Measurements from ENCODE around the gene RBM38.
"Not testable (repeated sequence)": the region's sequence is repeated elsewhere in the genome, so short reads cannot be mapped to it uniquely, and the experiment has no call there.

The RBM38 gene

DNA sequence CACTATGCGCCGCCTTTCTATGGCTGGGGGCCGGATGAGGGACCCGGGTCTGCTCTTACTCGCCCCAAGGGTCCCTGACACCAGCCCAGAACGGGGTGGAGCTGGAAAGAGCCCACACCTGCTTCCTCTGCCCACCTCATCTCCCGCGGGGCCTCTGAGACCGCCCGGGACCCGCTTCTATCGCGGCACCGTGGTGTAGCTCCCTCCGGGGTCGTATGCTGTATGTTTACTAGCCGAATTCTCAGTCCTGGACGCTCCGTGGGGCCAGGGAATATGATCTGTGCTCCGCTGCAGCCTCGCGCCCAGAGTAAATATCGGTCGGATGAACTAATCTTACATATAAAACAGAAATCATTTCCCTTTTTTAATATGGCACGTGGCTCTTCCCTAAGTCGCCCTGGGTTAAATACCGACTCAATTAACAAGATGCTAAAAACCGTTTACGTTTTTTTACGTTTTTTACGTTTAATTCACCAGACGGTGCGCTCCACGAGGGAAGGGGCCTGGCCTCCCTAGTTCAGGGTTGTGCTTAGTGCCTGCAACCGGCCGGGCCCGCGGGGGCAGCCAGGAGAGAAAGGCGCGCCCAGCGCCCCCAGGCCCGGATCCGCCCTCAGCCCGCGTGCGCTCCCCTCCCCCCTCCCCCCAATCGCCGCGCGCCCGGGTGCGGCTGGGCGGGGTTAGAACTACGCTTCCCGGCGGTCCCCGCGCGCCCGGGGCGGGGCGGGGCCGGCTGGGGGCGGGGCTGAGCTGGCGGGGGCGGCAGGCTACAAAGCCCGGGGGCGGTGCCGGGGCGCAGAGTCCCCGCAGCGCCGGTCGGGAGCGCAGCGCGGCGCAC lies at the start of gene RBM38:
Gene RBM38, plus strand, starts transcription at position 793 of the 835 bp plus-strand sequence. CDS start 186 bp downstream, outside the sequence.
- peak; percentile 67 for DNase-seq

DNA sequence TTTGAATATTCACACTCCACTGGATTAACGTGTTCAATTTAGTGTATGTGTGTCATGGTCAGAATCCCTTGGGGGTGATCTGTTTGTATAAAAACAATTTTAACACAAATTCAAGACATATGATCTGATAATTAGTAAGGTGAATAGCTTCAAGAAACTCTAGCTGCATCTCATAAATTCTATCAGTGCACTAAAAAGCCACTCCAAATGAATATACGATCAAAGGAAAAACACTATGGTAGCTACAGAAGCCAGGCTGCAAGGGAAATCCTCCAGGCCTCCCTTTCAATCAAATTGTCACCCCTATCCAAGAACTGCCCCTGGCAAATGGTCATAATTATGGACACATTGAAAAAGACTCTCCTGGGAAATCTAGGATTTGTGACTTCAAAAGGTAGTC lies 49.5 kb upstream of the RBM38 start:
- no peak for DNase-seq

DNA sequence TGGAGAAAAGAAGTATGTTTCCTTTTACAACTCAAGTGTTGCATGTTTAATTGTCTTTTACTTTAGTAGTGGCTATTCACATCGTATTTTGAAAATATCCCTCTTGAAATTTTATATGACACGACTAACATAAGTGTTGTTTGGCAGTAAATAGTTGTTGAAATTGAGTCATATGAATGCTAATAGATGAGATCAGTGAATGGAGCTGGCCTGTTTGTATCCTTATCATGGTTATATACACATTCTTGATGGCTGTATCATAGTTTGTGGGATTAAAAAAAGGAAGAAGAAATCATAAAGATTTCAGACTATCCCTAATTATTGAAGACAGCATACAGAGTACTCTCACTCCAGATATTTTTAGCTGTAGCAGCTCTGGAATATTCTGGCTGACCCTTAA lies 48.4 kb upstream of the RBM38 start:
- no peak for DNase-seq

DNA sequence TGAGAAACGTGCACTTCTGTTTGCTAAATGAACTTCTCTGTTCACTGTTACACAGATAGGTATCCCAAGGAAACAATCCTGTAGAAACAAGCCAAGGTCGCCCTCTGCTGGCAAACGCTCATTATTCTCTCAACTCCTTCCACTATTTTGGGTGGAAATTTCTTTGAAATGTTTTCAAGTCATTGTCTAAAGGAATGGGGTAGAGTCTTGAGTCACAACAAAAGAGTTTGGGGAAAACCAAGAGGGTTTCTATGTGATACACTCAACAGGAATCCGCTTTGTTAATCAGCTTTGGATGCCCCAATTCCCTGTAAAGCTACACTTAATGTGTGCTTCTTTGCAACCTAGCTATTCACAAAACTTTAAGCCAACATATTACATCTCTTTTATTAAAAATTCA lies 44.7 kb upstream of the RBM38 start:
- peak; percentile 69 for DNase-seq

DNA sequence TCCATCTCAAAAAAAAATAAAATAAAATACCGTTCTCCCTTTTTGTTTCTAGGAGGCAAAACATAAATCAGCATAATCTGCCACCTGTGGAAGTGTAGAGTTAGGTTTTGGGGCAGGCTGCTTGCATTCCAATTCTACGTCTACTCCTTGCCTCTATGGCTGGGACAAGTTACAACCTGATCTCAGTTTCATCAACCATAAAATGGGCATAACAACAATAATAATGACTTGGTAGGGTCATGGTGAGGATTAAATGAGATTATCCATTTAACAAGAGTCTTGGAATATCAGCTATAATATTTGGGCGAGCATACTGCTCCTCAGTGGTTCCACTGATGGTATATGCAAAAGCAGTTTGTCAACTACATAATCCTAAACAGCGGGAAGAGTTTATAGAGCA lies 43.8 kb upstream of the RBM38 start:
- DNase-seq: no peak

DNA sequence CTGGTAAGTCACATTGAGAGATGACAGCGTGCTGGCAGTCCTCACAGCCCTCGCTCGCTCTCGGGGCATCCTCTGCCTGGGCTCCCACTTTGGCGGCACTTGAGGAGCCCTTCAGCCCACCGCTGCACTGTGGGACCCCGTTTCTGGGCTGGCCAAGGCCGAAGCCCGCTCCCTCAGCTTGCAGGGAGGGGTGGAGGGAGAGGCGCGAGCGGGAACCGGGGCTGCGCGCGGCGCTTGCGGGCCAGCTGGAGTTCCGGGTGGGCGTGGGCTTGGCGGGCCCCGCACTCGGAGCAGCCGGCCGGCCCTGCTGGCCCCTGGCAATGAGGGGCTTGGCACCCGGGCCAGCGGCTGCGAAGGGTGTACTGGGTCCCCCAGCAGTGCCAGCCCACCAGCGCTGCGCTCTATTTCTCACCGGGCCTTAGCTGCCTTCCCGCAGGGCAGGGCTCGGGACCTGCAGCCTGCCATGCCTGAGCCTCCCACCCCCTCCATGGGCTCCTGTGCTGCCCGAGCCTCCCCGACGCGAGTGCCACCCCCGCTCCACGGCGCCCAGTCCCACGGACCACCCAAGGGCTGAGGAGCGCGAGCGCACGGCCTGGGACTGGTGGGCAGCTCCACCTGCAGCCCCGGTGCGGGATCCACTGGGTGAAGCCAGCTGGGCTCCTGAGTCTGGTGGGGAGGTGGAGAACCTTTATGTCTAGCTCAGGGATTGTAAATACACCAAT lies 42.8 kb upstream of the RBM38 start:
- DNase-seq: not testable (repeated sequence)

DNA sequence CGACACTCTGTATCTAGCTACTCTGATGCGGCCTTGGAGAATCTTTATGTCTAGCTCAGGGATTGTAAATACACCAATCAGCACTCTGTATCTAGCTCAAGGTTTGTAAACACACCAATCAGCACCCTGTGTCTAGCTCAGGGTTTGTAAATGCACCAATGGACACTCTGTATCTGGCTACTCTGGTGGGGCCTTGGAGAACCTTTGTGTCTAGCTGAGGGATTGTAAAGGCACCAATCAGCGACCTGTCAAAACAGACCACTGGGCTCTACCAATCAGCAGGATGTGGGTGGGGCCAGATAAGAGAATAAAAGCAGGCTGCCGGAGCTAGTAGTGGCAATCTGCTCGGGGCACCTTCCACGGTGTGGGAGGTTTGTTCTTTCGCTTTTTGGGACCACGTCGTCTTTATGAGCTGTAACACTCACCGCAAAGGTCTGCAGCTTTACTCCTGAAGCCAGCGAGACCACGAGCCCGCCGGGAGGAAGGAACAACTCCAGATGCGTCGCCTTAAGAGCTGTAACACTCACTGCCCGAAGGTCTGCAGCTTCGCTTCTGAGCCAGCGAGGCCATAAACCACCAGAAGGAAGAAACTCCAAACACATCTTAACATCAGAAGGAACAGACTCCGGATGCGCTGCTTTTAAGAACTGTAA lies 42.1 kb upstream of the RBM38 start:
- not testable (repeated sequence) for DNase-seq

DNA sequence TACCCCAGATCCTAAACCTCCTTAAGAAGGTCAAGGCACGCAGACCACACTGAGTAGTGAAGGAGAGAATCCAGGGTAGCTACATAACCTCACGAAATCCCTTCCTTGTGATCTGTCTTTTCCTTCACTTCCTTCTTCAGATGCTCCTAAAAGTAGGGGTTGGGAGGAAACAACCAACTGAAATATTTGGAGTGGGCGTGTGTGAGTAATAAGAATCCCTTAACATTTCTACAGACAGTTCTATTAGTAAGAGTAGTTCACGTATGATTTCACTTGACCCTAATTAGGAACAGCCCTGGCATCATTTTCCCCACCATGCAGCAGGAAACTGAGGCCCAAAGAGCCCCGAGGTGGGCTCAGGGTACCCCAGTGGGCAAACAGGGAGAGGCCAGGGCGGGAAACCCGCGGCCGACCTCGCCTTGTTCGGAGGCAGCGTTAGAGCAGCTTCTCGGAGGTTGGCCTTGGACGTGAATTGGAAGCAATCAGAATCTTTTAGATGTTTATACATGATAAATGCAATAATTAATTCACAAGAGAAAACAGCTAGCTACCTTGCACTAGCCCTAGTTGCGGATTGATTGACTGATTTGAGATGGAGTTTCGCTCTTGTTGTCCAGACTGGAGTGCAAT lies 41.0 kb upstream of the RBM38 start:
- peak; percentile 22 for DNase-seq

DNA sequence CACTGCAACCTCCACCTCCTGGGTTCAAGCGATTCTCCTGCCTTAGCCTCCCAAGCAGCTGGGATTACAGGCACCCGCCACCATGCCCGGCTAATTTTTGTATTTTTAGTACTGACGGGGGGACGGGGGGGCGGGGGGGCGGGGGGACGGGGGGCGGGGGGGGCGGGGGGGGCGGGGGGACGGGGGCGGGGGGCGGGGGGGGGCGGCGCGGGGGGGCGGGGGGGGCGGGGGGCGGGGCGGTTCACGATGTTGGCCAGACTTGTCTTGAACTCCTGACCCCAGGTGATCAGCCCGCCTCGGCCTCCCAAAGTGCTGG lies 40.5 kb upstream of the RBM38 start:
- not testable (repeated sequence) for DNase-seq

DNA sequence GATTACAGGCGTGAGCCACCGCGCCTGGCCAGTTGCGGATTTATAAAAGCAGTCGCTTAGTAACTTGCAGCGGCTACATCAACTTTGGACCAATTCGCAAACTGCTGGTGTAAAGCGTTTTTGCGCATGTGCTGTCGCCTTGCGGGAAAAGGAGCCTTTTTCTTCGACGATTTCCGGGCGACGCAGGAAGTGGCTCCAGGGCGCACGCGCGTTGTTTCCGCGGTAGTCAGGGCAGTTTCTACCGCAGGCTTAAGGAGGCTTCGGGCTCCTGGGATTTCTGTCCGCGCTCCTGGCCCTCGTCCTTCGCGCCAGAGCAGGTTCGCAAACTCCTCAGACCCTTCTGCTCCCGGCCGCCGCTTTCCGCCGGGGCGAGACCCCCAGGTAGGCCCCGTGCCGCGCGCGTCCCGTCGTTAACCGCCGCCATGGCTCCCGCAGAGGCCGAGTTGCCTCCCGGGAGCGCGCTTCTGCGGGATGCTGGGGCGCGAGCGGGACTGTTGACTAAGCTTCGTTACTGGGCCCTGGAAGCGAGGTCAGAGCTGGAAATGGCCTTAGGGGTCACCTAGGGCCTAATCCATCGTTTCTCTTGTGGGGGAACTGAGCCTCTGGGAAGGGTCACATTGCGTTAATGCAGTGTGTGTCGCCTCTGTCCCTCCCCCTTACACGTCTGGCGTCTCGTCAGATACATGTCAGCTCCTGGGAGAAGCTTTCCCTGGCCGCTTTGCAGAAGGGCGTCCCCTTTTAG lies 40.0 kb upstream of the RBM38 start, which contains the start of gene RAE1:
Gene RAE1, plus strand, starts transcription at position 214 of the 742 bp plus-strand sequence. CDS start 2,784 bp downstream, outside the sequence.
- peak; percentile 94 for DNase-seq

DNA sequence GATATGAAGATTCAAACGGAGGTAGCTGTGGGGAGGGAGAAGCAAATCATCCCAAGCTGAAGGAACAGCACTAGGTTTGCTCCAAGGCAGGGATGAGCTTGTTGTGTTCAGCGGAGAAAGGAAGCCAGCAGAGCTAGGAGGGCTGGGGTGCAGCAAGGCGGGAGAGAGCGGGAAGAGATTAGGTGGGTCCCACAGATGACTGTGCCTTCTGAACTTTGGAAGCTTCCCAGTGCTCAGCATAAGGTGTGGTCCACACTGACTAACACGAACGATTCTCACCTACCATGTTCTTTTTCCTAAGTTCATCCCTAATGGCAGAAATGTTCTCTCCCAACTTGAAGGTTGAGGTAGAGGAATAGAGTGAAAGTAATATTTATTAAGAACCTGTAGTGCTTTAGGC lies 38.9 kb upstream of the RBM38 start:
- DNase-seq: no peak

DNA sequence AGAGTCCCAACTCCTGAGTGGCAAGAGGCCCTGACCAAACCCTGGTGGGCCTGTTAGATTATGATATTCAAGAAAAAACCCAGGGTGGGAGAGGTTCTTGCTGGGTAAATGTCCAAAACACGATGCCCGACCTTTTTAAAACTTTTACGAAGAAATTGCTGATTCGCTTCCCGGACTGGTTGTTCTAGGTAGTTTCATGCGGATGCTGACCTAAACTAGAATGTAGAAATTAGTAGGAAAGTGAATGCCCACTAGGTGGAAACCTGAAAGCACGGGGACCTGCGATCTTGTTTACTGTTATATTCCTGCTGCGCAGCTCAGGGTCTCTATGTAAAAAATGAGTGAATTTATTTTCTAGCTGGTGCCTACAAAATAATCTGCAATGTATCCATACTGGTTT lies 37.8 kb upstream of the RBM38 start:
- no peak for DNase-seq

DNA sequence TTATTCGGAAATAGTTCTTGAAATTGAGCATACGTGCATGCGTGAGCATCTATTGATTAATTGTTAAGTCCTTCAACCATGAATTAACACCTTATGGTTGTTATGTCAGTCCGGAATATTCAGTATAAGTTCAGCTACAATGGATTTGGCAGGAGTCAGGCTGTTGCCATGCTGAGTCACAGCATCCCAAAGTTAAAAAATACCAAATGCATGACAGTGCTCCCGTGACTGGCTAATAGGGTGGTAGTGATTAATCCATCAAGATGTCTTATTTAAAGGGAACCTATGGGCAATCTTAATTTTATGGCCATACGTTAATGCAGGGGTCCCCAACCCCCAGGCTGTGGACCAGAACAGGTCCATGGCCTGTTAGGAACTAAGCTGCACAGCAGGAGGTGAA lies 29.7 kb upstream of the RBM38 start:
- no peak for DNase-seq

DNA sequence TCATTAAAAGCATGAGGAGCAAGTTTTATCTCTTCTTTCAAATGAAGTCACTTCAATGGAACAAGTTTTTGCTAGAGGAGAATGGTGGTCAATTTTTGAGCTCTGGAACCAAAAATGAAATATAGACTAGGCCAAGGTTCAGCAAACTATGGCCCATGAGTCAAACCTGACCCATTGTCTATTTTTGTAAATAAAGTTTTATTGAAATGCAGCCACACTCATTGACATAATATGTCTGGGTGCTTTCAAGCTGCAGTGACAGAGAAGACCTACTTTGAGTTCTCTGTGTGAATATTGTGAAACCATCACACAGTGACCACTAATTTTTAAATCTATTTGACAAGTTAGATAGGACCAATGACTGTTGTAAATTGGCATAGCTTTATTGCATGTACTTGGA lies 26.7 kb upstream of the RBM38 start:
- DNase-seq: no peak

DNA sequence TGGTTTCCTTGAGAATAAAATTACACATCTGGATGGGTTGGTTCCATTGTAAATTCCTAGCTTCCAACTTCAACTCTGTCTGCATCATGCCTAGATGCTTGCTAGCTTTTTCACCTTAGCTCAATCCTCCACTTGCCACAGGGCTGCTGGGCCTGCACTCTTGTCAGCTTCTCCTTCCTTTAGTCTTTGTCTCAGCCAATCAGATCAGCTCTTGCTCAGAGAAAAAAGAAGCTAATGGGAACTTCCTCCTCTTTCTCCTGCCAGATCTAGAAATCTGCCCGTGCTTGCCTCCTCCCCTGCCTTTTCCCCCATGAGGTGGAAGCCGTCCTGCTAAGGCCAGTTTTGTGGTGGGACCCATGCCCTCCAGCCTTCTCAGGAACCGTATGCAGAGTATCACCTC lies 21.6 kb upstream of the RBM38 start:
- DNase-seq: no peak

DNA sequence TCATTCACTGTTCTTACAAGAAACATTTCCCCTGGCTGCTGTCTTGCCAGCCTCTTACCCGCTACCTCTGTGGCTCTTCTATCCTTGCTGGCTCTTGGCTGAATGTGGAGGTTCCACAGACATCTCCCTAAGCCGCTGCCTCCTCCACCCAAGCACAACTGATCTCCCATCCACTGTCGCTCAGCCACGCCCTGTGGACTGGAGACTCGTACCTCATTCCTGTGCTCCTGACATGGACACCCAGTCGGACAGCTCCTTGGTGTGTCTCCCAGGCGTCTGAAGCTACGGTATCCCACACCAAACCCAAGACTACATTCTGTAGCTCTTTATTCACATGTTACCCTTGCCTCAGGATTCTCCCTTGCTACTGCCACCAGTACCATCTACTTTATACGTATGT lies 20.9 kb upstream of the RBM38 start:
- no peak for DNase-seq

DNA sequence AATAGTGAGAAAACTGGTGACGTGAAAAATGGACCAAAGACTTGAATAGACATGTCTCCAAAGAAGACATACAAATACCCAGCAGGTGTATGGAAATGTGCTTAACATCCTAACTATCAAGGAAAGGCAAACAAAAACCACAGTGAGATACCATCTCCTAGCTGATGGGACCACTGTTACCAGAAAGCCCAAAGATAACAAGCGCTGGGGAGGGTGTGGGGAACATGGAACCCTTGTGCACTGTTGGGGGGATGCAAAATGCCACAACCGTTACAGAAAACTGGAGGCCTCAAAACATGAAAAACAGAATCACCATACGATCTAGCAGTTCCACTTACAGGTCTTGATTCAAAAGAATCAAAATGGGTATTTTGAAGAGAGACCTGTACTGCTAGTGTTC lies 19.8 kb upstream of the RBM38 start:
- no peak for DNase-seq

DNA sequence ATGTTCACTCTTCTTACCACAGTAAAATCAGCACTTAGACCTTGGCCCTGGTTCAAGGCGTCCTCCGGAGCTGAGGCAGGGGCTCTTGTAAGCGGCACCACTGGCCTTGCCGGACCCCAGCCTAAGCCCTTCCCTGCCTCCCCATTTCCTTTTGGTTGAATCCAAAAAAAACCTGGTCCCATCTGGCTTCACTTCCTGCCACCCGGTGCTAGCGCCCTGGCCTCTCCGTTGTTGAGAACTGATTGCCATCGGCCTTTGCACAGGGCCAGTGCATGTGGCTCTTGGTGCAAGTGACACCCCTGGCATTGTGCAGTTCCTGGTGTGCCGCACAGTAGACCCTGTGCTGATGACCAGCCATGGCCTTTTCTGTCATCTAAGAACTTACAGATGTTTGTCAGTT lies 19.0 kb upstream of the RBM38 start:
- no peak for DNase-seq

DNA sequence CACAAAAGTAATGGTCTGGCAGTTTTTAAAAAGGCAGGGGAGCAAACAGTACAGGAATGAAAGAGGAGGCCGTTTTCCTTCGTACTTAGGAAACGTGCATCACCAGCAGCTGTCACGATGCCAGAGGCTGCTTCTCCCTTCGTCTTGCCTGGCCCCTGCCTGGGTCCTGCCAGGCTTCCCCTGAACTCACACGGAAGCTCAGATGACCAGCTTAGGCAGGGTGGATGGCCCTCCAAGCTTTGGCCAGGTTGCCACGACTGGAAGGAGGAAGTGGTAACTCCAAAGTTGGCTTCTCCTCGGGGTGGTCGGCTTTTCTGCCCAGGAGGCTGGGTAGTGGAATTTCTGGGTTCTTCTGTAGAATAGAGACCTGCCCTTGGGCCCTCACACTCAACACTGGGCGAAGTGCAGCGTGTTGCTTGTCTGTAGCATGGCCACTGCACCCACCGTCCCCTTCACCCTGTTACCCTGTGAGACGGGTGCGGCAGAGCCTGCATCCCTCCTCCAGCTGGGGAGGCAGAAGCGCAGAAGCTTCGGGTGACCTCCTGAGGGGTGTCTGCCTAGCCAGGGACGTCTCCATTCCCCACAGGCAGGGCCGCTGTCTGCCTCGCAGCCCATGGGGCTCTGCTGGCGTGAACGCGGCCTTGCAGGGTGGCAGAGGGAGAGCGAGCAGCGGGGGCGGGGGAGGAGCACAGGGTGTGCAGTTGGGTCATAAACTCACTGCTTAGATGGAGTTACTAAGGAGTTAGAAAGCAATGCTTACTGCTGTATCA lies 18.4 kb upstream of the RBM38 start:
- no peak for DNase-seq

DNA sequence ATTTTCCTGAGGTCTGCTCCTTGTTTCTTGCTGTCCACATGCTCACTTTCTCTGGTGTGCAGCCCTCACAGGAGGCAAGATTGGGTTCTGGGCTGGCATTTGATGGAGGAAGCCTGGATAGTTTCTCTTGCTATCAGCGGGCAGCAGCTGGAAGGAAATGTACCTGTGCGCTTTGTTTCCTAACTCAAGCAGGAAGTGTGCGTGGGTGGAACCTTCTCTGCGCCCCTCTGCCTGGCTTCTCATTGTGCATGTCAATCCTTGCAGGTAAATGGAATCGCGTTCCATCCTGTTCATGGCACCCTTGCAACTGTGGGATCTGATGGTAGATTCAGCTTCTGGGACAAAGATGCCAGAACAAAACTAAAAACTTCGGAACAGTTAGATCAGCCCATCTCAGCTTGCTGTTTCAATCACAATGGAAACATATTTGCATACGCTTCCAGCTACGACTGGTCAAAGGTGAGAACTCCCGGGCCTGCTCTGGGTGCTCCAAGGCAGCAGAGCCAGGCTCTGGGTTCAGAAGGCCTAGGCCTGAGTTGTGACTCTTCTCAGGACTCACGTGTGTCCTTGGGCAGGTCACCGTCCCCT lies 16.8 kb upstream of the RBM38 start:
- DNase-seq: no peak

DNA sequence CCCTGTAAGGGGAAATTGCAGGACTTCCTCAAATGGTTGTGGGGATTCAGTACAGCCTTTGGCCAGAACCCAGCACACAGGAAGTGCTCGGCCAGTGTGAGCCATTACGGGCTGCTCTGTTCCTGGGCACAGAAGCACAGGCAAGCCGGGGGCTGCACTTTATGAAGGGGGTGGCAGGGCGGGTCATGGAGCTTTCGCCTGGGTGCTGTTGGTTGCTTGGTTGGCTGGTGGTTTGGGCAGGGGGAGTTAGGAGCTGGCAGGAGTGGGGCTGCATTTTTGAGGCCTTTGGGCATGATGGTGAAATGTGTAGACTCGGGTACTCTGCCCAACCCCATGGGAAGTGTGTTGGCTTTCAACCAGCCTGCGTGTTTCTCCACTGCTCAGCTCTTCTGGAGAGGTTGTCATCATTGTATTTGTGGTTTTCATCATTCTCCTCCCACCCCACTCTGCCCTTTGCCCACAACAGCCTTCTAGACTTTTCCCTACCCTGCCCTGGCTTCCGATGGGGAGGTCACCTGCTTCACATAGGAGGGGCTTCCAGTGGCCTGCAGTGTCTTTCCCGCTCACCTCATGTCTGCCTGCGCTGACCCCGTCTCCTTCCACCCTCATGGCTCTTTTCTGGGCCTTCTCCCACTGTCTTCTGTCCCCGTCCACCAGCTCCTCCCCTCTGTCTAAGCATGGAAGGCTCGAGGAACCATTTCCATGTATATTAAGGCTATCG lies 16.1 kb upstream of the RBM38 start:
- DNase-seq: no peak

All from retina (tissue), 1 donor.